IMR-90 (cell line): ENCODE measurements around the gene OR6B1. TPM values are rescaled to one million over a fixed set of nuclear protein-coding genes. Genes with fewer than 3 reads are reported as not detected.

Source experiments
- ATAC-seq: fragments of 200-7000 bp; cut with Tn5 transposase; 2 replicates; pipeline ENCODE4 v1.9.1; 2020; ENCODE audit warnings: low read depth, mild to moderate bottlenecking, moderate library complexity
- BruUV-seq: library from RNA; stranded (reverse); fragments of 400-500 nt; replicated peaks from 2 replicates; lab custom pipeline; 2021; lab: Mats Ljungman, UMichigan
- CTCF ChIA-PET: fragments of 300-600 bp; formaldehyde crosslinking; extraction: SDS; loops from one replicate; lab custom pipeline; 2021; ENCODE audit warnings: antibody characterized with exemption; lab: Yijun Ruan, JAX
- POLR2A ChIA-PET: fragments of 300-600 bp; sonication (Branson Sonifier 250); formaldehyde crosslinking; loops from one replicate; lab custom pipeline; 2022; ENCODE audit warnings: antibody characterized with exemption; ENCODE audit not compliant: unreplicated experiment; lab: Charles Lee
- DNase-seq: peaks from one replicate; pipeline ENCODE4 v3.0.0; 2013
- H2AFZ ChIP-seq: replicated peaks from 2 replicates; pipeline ENCODE3; 2013; ENCODE audit warnings: low read length, mild to moderate bottlenecking; ENCODE audit not compliant: poor library complexity
- H2AK5ac ChIP-seq: 2 replicates; pipeline ENCODE4 v1.6.1; 2013; ENCODE audit warnings: low read depth, low read length, inconsistent platforms
- H2AK9ac ChIP-seq: replicated peaks from 2 replicates; pipeline ENCODE3; 2013; ENCODE audit warnings: mild to moderate bottlenecking, low read depth, low read length, moderate library complexity; ENCODE audit not compliant: poor library complexity
- H2BK120ac ChIP-seq: 2 replicates; pipeline ENCODE4 v1.6.1; 2013; ENCODE audit warnings: low read depth, low read length, inconsistent platforms
- H2BK15ac ChIP-seq: 3 replicates; pipeline ENCODE4 v1.6.1; 2013; ENCODE audit warnings: low read depth, low read length, inconsistent platforms
- H2BK20ac ChIP-seq: 2 replicates; pipeline ENCODE4 v1.6.1; 2013; ENCODE audit warnings: low read depth, mild to moderate bottlenecking, inconsistent platforms, low read length, moderate library complexity
- H2BK5ac ChIP-seq: 2 replicates; pipeline ENCODE4 v1.6.1; 2013; ENCODE audit warnings: mild to moderate bottlenecking, low read depth, low read length, inconsistent platforms; ENCODE audit not compliant: poor library complexity, severe bottlenecking
- H3K14ac ChIP-seq: replicated peaks from 2 replicates; pipeline ENCODE4 v1.6.1; 2013; ENCODE audit warnings: low read depth, low read length, inconsistent platforms
- H3K18ac ChIP-seq: 2 replicates; pipeline ENCODE4 v1.6.1; 2013; ENCODE audit warnings: low read depth, low read length, control low read depth
- H3K23ac ChIP-seq: 2 replicates; pipeline ENCODE4 v1.6.1; 2013; ENCODE audit warnings: low read depth, low read length, inconsistent platforms
- H3K27ac ChIP-seq: 2 replicates; pipeline ENCODE4 v1.5.1; 2013; ENCODE audit warnings: mild to moderate bottlenecking, control low read depth, low read length; ENCODE audit not compliant: insufficient read depth
- H3K27me3 ChIP-seq: 2 replicates; pipeline ENCODE4 v1.6.1; 2013; ENCODE audit warnings: low read length; ENCODE audit not compliant: control insufficient read depth, insufficient read depth
- H3K36me3 ChIP-seq: 2 replicates; pipeline ENCODE4 v1.6.1; 2013; ENCODE audit warnings: low read length, mixed read lengths; ENCODE audit not compliant: control insufficient read depth, insufficient read depth
- H3K4ac ChIP-seq: 2 replicates; pipeline ENCODE4 v1.6.1; 2013; ENCODE audit warnings: low read depth, low read length, inconsistent platforms
- H3K4me1 ChIP-seq: 2 replicates; pipeline ENCODE4 v1.6.1; 2013; ENCODE audit warnings: low read length, mixed read lengths; ENCODE audit not compliant: control insufficient read depth, insufficient read depth
- H3K4me2 ChIP-seq: 2 replicates; pipeline ENCODE4 v1.6.1; 2013; ENCODE audit warnings: low read depth, mild to moderate bottlenecking, control low read depth, low read length, moderate library complexity
- H3K4me3 ChIP-seq: 2 replicates; pipeline ENCODE4 v1.5.1; 2013; ENCODE audit warnings: low read depth, mild to moderate bottlenecking, control low read depth, low read length, moderate library complexity; ENCODE audit not compliant: insufficient read depth
- H3K56ac ChIP-seq: 2 replicates; pipeline ENCODE4 v1.6.1; 2013; ENCODE audit warnings: low read length, inconsistent platforms; ENCODE audit not compliant: insufficient read depth; ENCODE audit errors: extremely low read depth
- H3K79me1 ChIP-seq, 2 experiments: 2 replicates each; pipeline ENCODE4 v1.6.1; 2013; ENCODE audit warnings: low read length in 2 of 2, inconsistent platforms in 1 of 2, low read depth in 1 of 2
- H3K9ac ChIP-seq: 2 replicates; pipeline ENCODE4 v1.6.1; 2013; ENCODE audit warnings: low read depth, low read length, control low read depth
- H3K9me1 ChIP-seq: 2 replicates; pipeline ENCODE4 v1.6.1; 2013; ENCODE audit warnings: low read length, inconsistent platforms; ENCODE audit not compliant: insufficient read depth
- H3K9me3 ChIP-seq: 2 replicates; pipeline ENCODE4 v1.6.1; 2013; ENCODE audit warnings: low read length; ENCODE audit not compliant: control insufficient read depth, insufficient read depth
- H4K20me1 ChIP-seq: 2 replicates; pipeline ENCODE4 v1.6.1; 2013; ENCODE audit warnings: low read length, inconsistent platforms; ENCODE audit not compliant: insufficient read depth
- H4K5ac ChIP-seq: 2 replicates; pipeline ENCODE4 v1.6.1; 2013; ENCODE audit warnings: mild to moderate bottlenecking, low read depth, low read length, control low read depth
- H4K8ac ChIP-seq, 2 experiments: 2 replicates each; pipeline ENCODE4 v1.6.1; 2013; ENCODE audit warnings: low read depth in 2 of 2, low read length in 2 of 2, control low read depth in 1 of 2, inconsistent platforms in 1 of 2
- H4K91ac ChIP-seq: 2 replicates; pipeline ENCODE4 v1.6.1; 2013; ENCODE audit warnings: low read depth, low read length, inconsistent platforms; ENCODE audit not compliant: insufficient read depth
- BHLHE40 ChIP-seq: fragments of 150-350 bp; IDR thresholded peaks from 2 replicates; pipeline ENCODE4 v1.6.1; 2016; ENCODE audit warnings: mild to moderate bottlenecking, low read depth, low read length
- SMC3 ChIP-seq: fragments of 150-350 bp; IDR thresholded peaks from 2 replicates; pipeline ENCODE4 v1.6.1; 2016; ENCODE audit warnings: low read depth, mild to moderate bottlenecking, antibody characterized with exemption, low read length, moderate library complexity
- WGBS, 2 experiments: methylation state at CpG; one replicate each; pipeline versions ENCODE4 v1.1.5 to v1.1.7; 2013; ENCODE audit warnings: missing lambda C conversion rate in 2 of 2; ENCODE audit not compliant: insufficient read length in 1 of 2; ENCODE audit errors: extremely low coverage in 2 of 2; 5-methylcytosine and 5-hydroxymethylcytosine counted together
- dilution Hi-C: fragments of 300-500 bp; cut with HindIII; formaldehyde crosslinking; loops from one replicate; pipeline ENCODE4 v1.14.3; 2018; ENCODE audit warnings: low sequenced_read_pairs; ENCODE audit not compliant: unreplicated experiment
- in situ Hi-C: fragments of 300-500 bp; cut with MboI; formaldehyde crosslinking; loops from 3 replicates; pipeline ENCODE4 v1.14.3; 2019; ENCODE audit warnings: low sequenced_read_pairs, inconsistent platforms, mixed read lengths
- intact Hi-C: fragments of 100-400 bp; cut with micrococcal nuclease; formaldehyde crosslinking; loops from 2 replicates; pipeline ENCODE4 v1.10.0; 2022
- polyA plus RNA-seq, 3 experiments: library from polyadenylated mRNA; depleted of rRNA; stranded (reverse); fragments of >200 nt; gene quantifications; 2 replicates each; pipeline ENCODE4 v1.2.3, GENCODE V29; 2012; ENCODE audit warnings: low replicate concordance in 1 of 3
- total RNA-seq: library from RNA; depleted of rRNA; stranded (reverse); fragments of >200 nt; gene quantifications from 2 replicates; pipeline ENCODE4 v1.2.3, GENCODE V29; 2012

Gene OR6B1
- total and polyA plus RNA-seq, 2 of the 4 experiments (the other 2 are of a cell fraction): not detected

GRCh38 chr7:144048648-144049047, 48.5 kb downstream of the OR6B1 start, which contains the start of gene OR2A5:
Gene OR2A5 (plus strand): TSS chr7:144048948. CDS start chr7:144050402, 1,454 bp downstream.
- Histone ChIP-seq H2AFZ (no peak within 1 kb of the TSS), H4K91ac (no peak within 1 kb of the TSS), H3K27me3 (no peaks in the 10 kb centered on the region), H2AK9ac (no peak within 1 kb of the TSS), H2BK20ac (no peak within 1 kb of the TSS), H3K27ac (no peak within 1 kb of the TSS), H3K14ac (no peak within 1 kb of the TSS), H3K4me1 (no peaks in the 10 kb centered on the region), H4K8ac (no peak within 1 kb of the TSS), H2AK5ac (no peak within 1 kb of the TSS), H3K9ac (no peak within 1 kb of the TSS), H2BK120ac (no peak within 1 kb of the TSS), H2BK15ac (no peak within 1 kb of the TSS), H3K18ac (no peak within 1 kb of the TSS), H3K36me3 (no peaks in the 10 kb centered on the region), H3K4ac (no peak within 1 kb of the TSS), H3K23ac (no peak within 1 kb of the TSS), H3K79me1 (no peaks in the 10 kb centered on the region), H3K9me3 (no peaks in the 10 kb centered on the region), H2BK5ac (no peak within 1 kb of the TSS), H3K56ac (no peak within 1 kb of the TSS), H3K9me1 (no peaks in the 10 kb centered on the region), H4K20me1 (no peaks in the 10 kb centered on the region), H3K4me2 (no peak within 1 kb of the TSS), H4K5ac (no peak within 1 kb of the TSS), H3K4me3 (no peak within 1 kb of the TSS)
- no peak for DNase-seq
- TF ChIP-seq BHLHE40 (no peak), SMC3 (no peak)
- WGBS, 2 experiments: no CpG with 5 or more reads among the region's 1 CpG
- intact Hi-C loops: no loop called here
- POLR2A ChIA-PET: no interaction called here
- no TSS peak for BruUV-seq
- in situ Hi-C loops: no loop called here
- no peak for ATAC-seq
- CTCF ChIA-PET: no interaction called here
- dilution Hi-C loops: no loop called here
